ENCODE results near the gene RPS21. TPM values are rescaled to one million over a fixed set of nuclear protein-coding genes. Genes with fewer than 3 reads are reported as not detected.

RPS21 gene
- total RNA-seq, 2 donors from 2014 or later = 1,025 to 2,724 TPM

DNA sequence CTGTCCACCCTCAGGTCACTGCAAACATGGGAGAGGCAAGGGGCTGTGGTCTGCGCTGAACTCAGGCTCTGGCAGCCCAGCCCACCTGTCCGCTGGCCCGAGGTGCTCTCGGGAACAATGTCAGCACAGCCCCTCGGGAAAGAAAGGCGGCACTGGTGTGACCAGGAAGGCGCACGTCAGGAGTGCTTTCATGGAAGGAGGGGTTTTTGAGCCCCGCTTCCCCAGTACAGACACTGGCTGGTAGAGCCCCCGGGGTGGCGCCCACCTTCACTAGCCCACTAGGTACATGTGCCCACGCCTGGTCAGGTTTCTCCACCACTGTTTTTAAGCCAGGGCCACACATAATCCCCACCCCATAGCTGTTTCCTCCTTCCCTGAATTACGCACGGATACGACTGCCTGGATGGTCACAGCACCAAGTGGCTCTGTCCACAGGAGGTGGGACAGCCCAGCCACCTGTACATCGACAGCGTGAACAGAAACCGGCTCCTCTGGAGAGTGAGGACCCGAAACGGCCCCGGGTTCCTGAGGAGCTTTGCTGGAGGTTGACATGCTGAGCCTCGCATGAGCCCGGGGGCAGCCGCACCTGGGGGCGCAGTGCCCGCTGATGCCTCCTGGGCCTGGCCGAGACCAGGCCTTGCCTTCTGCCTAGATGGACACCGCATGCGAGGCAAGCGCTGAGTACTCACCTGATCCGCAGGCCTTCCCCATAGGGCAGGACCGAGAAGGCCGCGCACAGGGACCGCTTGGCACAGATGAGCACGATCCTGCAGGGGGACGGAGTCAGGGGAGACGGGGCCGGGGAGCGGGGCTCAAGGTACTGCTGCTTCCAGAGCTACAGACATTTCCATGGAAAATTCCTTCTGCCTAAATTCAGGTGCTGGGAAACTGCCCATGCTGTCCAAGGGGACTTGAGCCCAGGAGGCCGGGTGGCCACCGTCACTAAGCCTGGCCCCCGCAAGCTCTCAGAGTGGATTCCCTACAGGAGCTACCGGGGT lies 7.6 kb downstream of the RPS21 start:
- DNase-seq (ENCODE audit: low spot score) (no peak), ATAC-seq (ENCODE audit: insufficient number of reproducible peaks, low FRiP score, low read depth) (no peak)
- TF ChIP-seq, protein P1, sequence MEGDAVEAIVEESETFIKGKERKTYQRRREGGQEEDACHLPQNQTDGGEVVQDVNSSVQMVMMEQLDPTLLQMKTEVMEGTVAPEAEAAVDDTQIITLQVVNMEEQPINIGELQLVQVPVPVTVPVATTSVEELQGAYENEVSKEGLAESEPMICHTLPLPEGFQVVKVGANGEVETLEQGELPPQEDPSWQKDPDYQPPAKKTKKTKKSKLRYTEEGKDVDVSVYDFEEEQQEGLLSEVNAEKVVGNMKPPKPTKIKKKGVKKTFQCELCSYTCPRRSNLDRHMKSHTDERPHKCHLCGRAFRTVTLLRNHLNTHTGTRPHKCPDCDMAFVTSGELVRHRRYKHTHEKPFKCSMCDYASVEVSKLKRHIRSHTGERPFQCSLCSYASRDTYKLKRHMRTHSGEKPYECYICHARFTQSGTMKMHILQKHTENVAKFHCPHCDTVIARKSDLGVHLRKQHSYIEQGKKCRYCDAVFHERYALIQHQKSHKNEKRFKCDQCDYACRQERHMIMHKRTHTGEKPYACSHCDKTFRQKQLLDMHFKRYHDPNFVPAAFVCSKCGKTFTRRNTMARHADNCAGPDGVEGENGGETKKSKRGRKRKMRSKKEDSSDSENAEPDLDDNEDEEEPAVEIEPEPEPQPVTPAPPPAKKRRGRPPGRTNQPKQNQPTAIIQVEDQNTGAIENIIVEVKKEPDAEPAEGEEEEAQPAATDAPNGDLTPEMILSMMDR (IDR thresholded peaks at IDR 0.05) = no peak
- no peaks in the 10 kb centered on the region for H3K4me1 ChIP-seq (ENCODE audit: control insufficient read depth in 1 of 2, low read depth in 2 of 2)
- H3K27ac ChIP-seq = no peak overlapping the region
- no peak overlapping the region for H3K4me3 ChIP-seq
- no peaks in the 10 kb centered on the region for H3K27me3 ChIP-seq (replicated peaks; ENCODE audit: insufficient read depth)
- no peaks in the 10 kb centered on the region for H3K9me3 ChIP-seq
- peaks cover 9% of the 10 kb centered on the region for H3K36me3 ChIP-seq

DNA sequence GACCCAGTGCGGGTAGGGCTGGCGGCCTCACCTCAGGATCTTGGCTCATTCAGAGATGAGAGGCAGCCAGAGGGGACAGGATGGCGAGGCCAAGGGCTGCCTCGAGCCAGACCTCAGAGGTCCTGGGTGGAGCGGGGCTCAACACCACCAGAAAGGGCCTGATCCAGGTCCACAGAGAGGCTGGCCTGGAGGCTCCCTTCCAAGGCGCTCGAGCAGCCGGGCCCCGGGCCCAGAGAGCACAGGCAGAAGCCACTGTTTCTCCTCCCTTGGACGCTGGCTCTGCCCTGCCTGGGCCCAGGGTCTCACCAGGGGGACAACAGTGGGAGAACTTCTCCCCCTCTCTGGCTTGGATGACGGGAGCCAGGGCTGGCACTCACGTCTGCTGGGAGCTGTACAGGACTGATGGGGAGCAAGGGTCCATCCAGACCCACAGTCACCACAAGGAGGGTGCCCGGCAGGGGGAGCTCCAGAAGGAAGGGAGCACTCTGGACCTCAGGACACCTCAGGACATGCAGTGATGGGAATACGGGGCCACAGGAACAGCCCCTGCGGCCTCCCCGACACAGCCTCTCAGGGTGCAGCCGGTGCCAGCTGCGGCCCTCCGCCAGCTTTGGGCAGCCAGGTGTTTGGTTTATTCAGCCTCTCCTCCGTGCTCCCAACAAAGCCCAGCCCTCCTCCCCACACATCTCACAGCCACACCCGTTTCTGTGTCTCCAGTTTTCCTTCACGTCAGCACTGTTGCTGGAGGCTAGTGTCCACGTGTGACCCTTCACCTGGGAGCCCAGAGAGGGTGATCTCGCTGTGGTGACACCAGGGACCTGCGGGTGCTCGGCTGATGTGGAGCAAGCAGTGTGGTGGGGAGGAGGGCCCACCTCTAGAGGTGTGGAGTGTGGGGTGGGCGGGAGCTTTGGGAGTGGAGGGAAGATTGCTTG lies 8.7 kb downstream of the RPS21 start:
- no peak overlapping the region for H3K27ac ChIP-seq
- ATAC-seq (ENCODE audit: insufficient number of reproducible peaks, low FRiP score, low read depth) (no peak), DNase-seq (ENCODE audit: low spot score) (no peak)
- H3K27me3 ChIP-seq (replicated peaks; ENCODE audit: insufficient read depth) = no peaks in the 10 kb centered on the region
- H3K4me1 ChIP-seq (ENCODE audit: control insufficient read depth in 1 of 2, low read depth in 2 of 2) = no peaks in the 10 kb centered on the region
- no peaks in the 10 kb centered on the region for H3K9me3 ChIP-seq
- TF ChIP-seq, protein P1 (IDR thresholded peaks at IDR 0.05) = no peak
- no peak overlapping the region for H3K4me3 ChIP-seq
- H3K36me3 ChIP-seq = peaks cover 9% of the 10 kb centered on the region

DNA sequence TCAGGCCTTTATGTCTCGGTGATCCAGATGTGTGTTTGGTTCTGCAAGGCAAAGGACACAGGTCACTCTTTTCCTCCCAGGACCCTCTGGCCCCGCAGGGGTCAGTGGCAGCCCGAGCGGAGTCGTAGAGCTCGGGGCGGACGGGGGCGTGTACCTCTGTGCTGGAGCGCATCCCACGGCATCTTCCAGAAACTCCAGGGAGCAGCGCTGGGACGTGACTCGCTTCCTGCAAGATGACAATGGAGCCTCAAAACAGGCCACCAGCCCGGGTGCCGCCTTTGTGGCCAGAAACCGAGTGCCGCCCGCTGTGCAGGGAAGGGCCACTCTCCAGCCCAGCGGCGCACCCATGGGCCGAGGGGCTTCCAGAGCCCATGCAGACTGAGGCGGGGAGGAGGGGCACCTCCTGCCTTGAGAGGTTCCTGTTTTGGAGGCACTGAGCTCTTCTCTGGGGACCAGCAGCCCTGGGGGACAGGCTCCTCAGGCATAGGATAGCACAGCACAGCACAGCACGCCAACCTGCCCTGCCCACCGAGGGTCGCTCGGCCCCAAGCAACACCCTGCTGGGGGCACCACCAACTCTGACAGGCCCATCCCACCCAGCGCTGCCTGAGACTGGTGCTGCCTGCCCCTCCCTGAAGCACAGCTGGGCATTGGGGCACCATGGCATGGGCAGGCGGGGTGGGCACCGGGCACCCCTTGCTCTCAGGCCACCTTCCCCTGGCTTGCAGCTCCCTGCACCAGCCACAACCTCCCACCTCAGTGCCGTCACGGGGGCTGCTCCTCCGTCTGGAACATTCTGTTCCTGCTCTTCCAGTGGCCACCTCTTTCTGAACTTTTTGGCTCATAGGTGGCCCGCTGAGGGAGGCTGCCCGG lies 9.7 kb downstream of the RPS21 start:
- ATAC-seq (ENCODE audit: insufficient number of reproducible peaks, low FRiP score, low read depth) (no peak), DNase-seq (ENCODE audit: low spot score) (no peak)
- Histone ChIP-seq H3K27ac (no peak overlapping the region), H3K27me3 (replicated peaks; ENCODE audit: insufficient read depth) (no peaks in the 10 kb centered on the region), H3K9me3 (no peaks in the 10 kb centered on the region), H3K4me3 (no peak overlapping the region), H3K36me3 (peaks cover 4% of the 10 kb centered on the region), H3K4me1 (ENCODE audit: control insufficient read depth in 1 of 2, low read depth in 2 of 2) (no peaks in the 10 kb centered on the region)
- TF ChIP-seq, protein P1 (IDR thresholded peaks at IDR 0.05) = no peak

DNA sequence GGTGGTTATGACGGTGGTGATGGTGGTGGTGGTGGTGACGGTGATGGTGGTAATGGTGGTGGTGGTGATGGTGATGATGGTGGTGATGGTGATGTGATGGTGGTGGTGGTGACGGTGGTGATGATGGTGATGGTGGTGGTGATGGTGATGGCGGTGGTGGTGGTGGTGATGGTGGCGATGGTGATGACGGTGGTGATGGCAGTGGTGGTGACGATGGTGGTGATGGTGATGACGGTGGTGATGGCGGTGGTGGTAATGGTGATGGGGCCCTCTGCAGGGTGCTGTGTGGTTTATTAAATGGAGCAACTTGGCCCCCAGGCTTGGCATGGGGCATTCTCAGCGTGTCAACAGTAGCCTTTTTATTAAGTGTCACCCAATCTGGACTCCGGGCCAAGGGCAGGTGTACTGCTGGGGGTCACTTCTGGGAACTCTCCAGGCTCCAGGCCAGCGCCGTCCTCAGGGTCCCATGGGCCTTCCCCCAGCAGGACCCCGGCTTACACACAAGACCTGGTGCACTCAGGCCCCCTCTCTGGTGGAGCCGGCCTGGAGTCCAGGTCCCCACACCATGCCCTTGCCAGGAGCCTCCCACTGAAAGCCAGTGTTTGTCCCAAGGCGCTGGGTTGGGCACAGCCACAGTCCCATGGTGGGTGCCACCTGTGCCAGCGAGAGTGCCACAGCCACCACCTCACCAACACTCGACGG lies 11.4 kb downstream of the RPS21 start:
- Histone ChIP-seq H3K4me3 (no peak overlapping the region), H3K9me3 (no peaks in the 10 kb centered on the region), H3K36me3 (no peaks in the 10 kb centered on the region), H3K4me1 (ENCODE audit: control insufficient read depth in 1 of 2, low read depth in 2 of 2) (no peaks in the 10 kb centered on the region), H3K27ac (no peak overlapping the region), H3K27me3 (replicated peaks; ENCODE audit: insufficient read depth) (no peaks in the 10 kb centered on the region)
- TF ChIP-seq, protein P1 (IDR thresholded peaks at IDR 0.05) = no peak
- no peak for DNase-seq (ENCODE audit: low spot score)
- ATAC-seq (ENCODE audit: insufficient number of reproducible peaks, low FRiP score, low read depth) = no peak

Data from thoracic aorta (tissue), 2 donors.